Esophagus muscularis mucosa (tissue), 4 donors: Measurements from ENCODE around the gene CEP85.

Source experiments
- EP300 ChIP-seq: sonication (generic); formaldehyde crosslinking; IDR thresholded peaks from one replicate; pipeline ENCODE4 v1.6.1; 2017; ENCODE audit warnings: antibody characterized with exemption
- POLR2A ChIP-seq: fragments of 450-650 bp; IDR thresholded peaks from one replicate; pipeline ENCODE4 v1.6.1; 2017; ENCODE audit warnings: antibody characterized with exemption, moderate library complexity, mild to moderate bottlenecking, low read depth
- POLR2AphosphoS5 ChIP-seq, 2 donors: sonication (generic); formaldehyde crosslinking; IDR thresholded peaks; one replicate each; pipeline ENCODE4 v1.6.1; 2017; ENCODE audit warnings: antibody characterized with exemption in 2 of 2
- TF ChIP-seq, protein P1 (sequence below), 3 experiments: fragments of 200-600 bp in 2 of 3; fragments of 450-650 bp in 1 of 3; sonication (generic) in 2 of 3; IDR thresholded peaks; one replicate each; pipeline ENCODE4 v1.5.1; 2017 to 2019; ENCODE audit warnings: antibody characterized with exemption in 3 of 3, mild to moderate bottlenecking in 2 of 3, moderate library complexity in 1 of 3

DNA sequence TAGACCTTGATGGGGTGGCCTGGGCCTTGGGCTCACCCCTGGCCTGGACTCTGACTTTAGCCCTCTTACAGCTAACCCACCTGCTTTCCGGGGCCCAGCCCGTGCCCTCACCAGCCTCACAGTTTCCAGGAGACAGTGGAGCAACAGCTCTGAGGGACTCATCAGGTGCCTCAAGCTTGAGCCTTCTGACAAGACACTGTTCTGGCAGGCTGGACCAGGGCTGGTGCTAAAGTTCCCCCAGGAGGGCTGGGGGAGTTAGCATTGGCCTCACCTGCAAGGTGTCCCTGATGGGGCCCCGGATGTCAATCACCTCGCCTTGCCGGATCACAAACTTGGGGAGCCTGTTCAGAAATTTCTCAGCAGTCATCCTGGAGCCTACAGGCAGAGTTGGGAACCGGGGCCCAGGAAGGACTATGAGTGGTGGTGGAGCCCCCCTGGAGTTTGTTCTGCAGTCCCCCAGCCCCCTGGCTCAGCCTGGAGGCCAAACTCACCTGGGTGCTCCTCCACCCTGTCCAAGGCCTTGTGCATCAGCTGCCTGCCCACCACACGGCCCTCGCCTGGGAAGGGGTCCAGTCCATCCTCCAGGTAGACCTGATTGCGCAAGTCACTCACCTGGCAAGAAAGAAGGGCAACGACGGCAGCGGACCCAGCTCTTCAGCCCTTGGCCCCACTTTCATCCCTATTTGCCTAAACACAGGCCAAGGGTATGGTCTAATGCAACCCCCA lies 50.0 kb downstream of the CEP85 start:
- TF ChIP-seq, protein P1, sequence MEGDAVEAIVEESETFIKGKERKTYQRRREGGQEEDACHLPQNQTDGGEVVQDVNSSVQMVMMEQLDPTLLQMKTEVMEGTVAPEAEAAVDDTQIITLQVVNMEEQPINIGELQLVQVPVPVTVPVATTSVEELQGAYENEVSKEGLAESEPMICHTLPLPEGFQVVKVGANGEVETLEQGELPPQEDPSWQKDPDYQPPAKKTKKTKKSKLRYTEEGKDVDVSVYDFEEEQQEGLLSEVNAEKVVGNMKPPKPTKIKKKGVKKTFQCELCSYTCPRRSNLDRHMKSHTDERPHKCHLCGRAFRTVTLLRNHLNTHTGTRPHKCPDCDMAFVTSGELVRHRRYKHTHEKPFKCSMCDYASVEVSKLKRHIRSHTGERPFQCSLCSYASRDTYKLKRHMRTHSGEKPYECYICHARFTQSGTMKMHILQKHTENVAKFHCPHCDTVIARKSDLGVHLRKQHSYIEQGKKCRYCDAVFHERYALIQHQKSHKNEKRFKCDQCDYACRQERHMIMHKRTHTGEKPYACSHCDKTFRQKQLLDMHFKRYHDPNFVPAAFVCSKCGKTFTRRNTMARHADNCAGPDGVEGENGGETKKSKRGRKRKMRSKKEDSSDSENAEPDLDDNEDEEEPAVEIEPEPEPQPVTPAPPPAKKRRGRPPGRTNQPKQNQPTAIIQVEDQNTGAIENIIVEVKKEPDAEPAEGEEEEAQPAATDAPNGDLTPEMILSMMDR (IDR thresholded peaks at IDR 0.05): no peak
- no peak for TF ChIP-seq POLR2AphosphoS5 (IDR thresholded peaks at IDR 0.05)
- TF ChIP-seq POLR2A: no peak
- TF ChIP-seq EP300: no peak
